ENCODE data around the gene KRT84.
"Not testable (repeated sequence)": the region's sequence is repeated elsewhere in the genome, so short reads cannot be mapped to it uniquely, and the experiment has no call there.

KRT84 gene

GRCh38 chr12:52410589-52411248, 25.3 kb upstream of the KRT84 start:
- DNase-seq (ENCODE audit: low spot score), result not testable (repeated sequence)

- no peak for DNase-seq (ENCODE audit: low spot score)
These were observed 22.5 kb upstream of the KRT84 start for GRCh38 chr12:52407918-52408317.

GRCh38 chr12:52405922-52406385, 20.5 kb upstream of the KRT84 start, which contains the start of gene KRT82:
Gene KRT82 (minus strand): TSS chr12:52406335. CDS start chr12:52406277, 58 bp downstream.
- no peak for DNase-seq (ENCODE audit: low spot score)

DNA sequence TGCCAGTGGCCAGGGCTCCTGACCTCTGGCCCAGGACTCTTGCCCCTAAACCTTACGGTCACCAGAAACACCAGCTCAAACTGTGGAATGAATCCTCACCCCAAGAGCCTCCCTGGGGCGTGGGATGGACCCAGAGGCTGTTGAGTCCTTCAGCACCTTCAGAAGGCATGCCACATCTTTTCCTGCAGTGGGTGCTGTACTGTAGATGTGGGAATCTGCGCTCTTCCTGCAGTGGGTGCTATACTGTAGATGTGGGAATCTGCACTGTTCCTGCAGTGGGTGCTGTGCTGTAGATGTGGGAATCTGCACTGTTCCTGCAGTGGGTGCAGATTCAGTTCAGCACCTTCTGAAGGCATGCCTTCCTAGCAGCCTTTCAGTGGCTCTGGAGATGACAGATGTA, 19.5 kb upstream of the KRT84 start:
- no peak for DNase-seq (ENCODE audit: low spot score)

DNA sequence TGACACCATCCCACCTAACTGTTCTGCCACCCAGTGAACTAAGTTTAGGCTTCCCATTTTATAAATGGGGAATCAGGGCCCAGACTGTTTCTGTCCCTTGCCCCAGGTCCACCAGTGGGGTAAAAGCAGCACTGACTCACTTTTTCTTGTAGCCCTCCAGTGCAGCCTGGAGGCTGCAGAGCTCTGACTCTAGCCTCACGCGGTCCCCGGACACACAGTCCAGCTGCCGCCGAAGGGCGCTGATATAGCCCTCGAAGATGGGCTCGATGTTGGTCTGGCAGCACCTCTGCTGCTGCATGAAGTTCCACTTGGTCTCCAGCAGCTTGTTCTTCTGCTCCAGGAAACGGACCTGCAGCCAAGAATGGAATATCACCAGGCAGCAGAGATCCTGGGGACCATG, 18.1 kb upstream of the KRT84 start:
- DNase-seq (ENCODE audit: low spot score), result no peak

GRCh38 chr12:52402873-52403540, 17.6 kb upstream of the KRT84 start:
- no peak for DNase-seq (ENCODE audit: low spot score)

- DNase-seq (ENCODE audit: low spot score), result no peak
These were observed 16.9 kb upstream of the KRT84 start for GRCh38 chr12:52402377-52402776.

- no peak for DNase-seq (ENCODE audit: low spot score)
These were observed 16.5 kb upstream of the KRT84 start for GRCh38 chr12:52401926-52402325.

- no peak for DNase-seq (ENCODE audit: low spot score)
These were observed 16.1 kb upstream of the KRT84 start for GRCh38 chr12:52401526-52401925.

- no peak for DNase-seq (ENCODE audit: low spot score)
These were observed 15.5 kb upstream of the KRT84 start for GRCh38 chr12:52400906-52401305.

DNA sequence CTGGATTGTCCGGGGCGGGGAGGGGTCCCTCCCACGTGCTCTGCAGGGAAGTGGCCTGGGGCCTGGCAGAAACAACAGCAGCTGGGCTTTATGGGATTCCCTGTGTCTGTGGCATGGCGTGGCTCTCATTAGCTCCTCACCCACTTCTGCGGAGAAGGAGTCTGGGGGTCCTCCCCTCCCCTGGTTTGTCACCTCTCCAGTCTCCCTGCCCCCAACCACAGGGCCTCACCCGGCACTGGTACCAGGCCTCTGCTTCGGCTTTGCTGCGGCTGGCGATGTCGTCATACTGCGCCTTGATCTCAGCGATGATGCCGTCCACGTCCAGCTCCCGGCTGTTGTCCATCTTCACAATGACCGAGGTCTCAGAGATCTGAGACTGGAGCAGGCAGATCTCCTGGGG, 14.3 kb upstream of the KRT84 start:
- no peak for DNase-seq (ENCODE audit: low spot score)

DNA sequence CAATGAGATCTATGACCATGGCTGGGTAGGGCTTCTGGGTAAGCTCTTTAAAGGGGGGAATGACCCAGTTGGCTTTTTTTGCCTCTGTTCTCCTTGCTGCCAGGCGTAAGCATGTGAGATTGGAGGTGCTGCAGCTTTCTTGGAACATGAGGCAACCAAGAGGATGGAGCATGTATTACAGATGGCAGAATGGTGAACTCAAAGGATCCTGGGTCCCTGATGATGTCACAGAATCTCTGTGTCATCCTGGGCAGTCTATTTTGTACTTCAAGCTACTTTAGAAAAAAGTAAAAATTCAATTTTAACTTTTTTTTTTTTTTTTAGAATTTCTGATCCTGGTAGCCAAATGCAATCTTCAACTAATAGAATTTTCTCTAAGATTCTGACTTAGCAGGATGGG, 12.7 kb upstream of the KRT84 start:
- DNase-seq (ENCODE audit: low spot score), result no peak

- DNase-seq (ENCODE audit: low spot score), result no peak
These were observed 11.2 kb upstream of the KRT84 start for GRCh38 chr12:52396656-52397055.

- DNase-seq (ENCODE audit: low spot score), result peak; percentile 52
These were observed 10.4 kb upstream of the KRT84 start for GRCh38 chr12:52395761-52396434.

DNA sequence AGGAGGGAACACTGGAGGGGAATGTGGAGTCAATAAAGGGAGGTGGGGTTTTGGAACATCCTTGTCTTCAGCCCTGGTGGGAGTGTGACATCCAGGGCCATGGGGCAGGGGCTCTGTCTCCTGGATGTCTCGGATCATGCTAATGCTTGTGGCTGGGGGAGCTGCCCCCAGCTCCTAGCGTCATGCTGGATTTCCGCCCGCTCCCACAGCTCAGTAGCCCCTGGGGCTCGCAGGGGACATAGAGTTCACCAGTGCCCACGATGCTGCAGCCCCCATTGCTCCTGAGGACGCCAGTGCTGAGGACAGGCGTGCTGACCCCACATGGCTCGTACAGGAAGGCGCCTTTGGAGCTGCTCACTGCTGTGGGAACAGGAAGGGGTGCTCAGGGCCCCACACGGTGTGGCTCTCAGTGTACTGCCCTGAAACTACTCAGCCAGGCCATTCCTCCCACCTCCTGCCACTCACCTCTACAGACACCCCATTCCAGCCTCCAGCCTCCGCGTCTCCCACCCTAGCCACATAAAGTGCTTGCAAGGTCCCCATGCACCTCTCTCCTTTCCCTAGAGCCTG, 9.5 kb upstream of the KRT84 start:
- no peak for DNase-seq (ENCODE audit: low spot score)

DNA sequence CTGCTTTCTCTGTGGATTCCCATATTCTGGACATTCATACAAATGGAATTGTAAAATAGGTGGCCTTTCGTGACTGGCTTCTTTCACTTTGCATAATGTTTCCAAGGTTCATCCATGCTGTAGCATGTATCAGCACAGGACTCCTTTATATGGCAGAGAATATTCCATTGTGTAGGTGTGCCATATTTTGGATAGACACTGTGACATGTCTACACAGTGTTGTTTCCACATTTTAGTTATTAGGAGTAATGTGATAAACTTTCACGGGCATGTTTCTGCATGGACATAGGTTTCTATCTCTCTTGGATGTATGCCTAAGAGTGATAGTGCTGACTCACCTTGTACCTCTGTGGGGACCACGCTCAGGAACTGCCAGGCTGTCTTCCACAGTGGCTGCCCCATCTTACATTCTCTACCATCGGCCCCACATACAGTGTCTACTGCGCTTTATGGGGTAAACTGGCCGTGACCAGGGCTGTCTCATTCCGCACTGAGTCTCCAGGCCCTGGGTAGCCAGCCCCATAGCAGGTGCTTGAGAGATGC, 7.1 kb upstream of the KRT84 start:
- DNase-seq (ENCODE audit: low spot score), result no peak

DNA sequence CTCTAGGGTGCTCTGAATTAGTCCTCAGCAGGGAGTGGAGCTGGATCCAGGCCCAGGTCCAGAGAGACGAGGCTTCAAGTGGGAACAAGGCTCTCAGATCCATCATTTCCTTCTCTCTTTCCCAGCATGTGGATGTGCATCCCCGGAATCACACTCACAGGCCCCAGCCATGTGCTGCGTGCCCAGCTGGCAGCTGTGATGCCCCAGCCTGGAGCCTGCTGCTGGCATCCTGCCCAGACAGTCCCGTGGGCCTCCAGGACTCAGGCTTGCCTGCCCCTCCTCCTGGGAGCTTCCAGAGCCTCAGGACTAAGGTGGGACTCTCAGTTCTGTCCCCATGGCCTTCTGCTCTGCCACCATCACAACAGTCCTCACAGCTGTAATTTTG, 6.2 kb upstream of the KRT84 start:
- DNase-seq (ENCODE audit: low spot score), result no peak

DNA sequence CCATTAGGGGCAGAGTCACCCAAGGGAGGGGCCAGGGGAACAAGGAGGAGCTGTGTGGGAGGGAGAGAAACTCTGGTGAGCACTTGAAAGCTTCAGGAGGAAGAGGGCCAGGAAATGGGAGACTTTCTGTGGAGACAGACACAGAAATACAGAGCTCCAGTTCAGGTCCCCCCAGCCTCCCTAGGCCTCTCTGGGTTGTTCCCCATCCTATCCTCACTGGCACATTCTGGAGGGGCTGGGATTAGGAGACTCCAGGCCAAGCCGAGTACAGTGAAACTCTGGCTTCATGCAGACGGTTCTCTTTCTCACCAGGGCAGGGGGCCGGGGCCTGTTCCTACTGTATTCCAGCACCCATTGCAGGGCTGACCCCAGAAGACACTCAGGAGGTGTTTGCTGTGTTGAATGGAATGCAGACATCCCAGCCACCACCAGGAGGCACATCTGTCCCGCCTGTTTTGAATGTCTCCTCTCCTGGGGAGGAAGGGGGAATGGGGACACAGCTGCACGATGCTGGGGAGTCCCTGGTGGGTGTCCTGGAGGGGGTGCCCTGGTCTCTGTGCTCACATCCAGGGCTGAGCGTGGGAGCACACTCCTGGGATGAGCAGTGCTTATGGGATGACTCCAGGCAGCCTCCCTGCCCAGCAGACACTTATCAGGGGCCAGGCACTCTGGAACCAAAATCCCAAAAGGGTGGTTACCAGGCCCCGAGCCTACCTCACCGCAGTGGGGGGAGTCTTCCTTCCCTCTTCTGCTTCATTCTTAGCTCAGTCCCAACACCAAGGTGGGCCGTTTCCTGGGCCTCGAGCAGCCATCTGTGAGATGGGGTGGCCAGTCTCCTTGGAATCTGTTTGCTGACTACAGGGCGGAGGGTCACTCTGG, 5.5 kb upstream of the KRT84 start:
- DNase-seq (ENCODE audit: low spot score), result peak; percentile 76

- peak; percentile 50 for DNase-seq (ENCODE audit: low spot score)
These were observed 4.1 kb upstream of the KRT84 start for GRCh38 chr12:52389313-52390207.

DNA sequence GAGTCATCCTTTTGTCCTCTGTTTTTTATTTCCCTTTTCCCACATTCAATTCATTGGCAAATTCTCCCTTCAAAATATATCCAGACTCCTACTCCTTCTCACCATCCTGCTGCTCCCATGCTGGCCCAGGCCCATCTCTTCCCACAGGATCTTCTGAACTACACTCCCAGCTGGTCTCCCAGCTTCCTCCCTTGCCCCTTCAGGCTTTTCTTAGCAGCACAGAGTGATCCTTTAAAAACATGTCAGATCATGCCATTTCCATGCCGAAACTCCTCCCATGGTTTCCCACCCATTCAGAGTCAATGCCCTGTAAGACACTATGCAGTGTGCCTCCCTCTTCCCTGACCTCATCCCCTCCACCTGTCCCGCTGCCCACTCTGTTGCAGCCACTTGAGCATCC, 2.4 kb upstream of the KRT84 start:
- DNase-seq (ENCODE audit: low spot score), result no peak

- DNase-seq (ENCODE audit: low spot score), result no peak
These were observed 2.1 kb downstream of the KRT84 start for GRCh38 chr12:52383331-52383730.

Measured in GM03348 (cell line).